Raji (cell line): Measurements from ENCODE around the gene DMKN.

Experiments used
- POLR2A ChIP-seq: IDR thresholded peaks from 2 replicates; pipeline ENCODE4 v1.6.1; 2011; ENCODE audit warnings: low read depth, low read length, control low read depth; ENCODE audit not compliant: insufficient read depth

The DMKN gene

GRCh38 chr19:35539850-35540249 is 26.4 kb upstream of the DMKN start:
- TF ChIP-seq POLR2A: no peak

GRCh38 chr19:35539314-35539713 is 25.9 kb upstream of the DMKN start:
- no peak for TF ChIP-seq POLR2A

- no peak for TF ChIP-seq POLR2A
Observed at GRCh38 chr19:35534803-35535480, 21.5 kb upstream of the DMKN start.

GRCh38 chr19:35533822-35534392 is 20.5 kb upstream of the DMKN start:
- no peak for TF ChIP-seq POLR2A

GRCh38 chr19:35533201-35533821 is 19.9 kb upstream of the DMKN start, which contains the start of gene GAPDHS:
GAPDHS (plus strand) TSS chr19:35533456; CDS start chr19:35533528, 72 bp downstream.
- TF ChIP-seq POLR2A: no peak

- no peak for TF ChIP-seq POLR2A
Observed at GRCh38 chr19:35531291-35531690, 17.8 kb upstream of the DMKN start.

- TF ChIP-seq POLR2A: no peak
Observed at GRCh38 chr19:35529241-35530218, 16.1 kb upstream of the DMKN start.

GRCh38 chr19:35528218-35529038 is 15.0 kb upstream of the DMKN start, which contains the start of gene SBSN:
SBSN (minus strand) TSS chr19:35528311; CDS start chr19:35528281, 30 bp downstream.
- TF ChIP-seq POLR2A: no peak

GRCh38 chr19:35525873-35526272 is 12.4 kb upstream of the DMKN start:
- no peak for TF ChIP-seq POLR2A

- TF ChIP-seq POLR2A: no peak
Observed at GRCh38 chr19:35524181-35524837, 10.9 kb upstream of the DMKN start.

- no peak for TF ChIP-seq POLR2A
Observed at GRCh38 chr19:35522745-35523327, 9.4 kb upstream of the DMKN start.

- TF ChIP-seq POLR2A: no peak
Observed at GRCh38 chr19:35521124-35521743, 7.8 kb upstream of the DMKN start.

- TF ChIP-seq POLR2A: no peak
Observed at GRCh38 chr19:35519291-35519690, 5.8 kb upstream of the DMKN start.
